NCI-H2107 treated with DMSO at 0.1 percent for 48 hours (cell line): ENCODE results near the gene UBN1.
"Not testable (repeated sequence)": the region's sequence is repeated elsewhere in the genome, so short reads cannot be mapped to it uniquely, and the experiment has no call there.

Source experiments
- DNase-seq: peaks from one replicate; lab custom pipeline; 2025; ENCODE audit not compliant: unreplicated experiment; lab: John Stamatoyannopoulos, UW

UBN1 gene

DNA sequence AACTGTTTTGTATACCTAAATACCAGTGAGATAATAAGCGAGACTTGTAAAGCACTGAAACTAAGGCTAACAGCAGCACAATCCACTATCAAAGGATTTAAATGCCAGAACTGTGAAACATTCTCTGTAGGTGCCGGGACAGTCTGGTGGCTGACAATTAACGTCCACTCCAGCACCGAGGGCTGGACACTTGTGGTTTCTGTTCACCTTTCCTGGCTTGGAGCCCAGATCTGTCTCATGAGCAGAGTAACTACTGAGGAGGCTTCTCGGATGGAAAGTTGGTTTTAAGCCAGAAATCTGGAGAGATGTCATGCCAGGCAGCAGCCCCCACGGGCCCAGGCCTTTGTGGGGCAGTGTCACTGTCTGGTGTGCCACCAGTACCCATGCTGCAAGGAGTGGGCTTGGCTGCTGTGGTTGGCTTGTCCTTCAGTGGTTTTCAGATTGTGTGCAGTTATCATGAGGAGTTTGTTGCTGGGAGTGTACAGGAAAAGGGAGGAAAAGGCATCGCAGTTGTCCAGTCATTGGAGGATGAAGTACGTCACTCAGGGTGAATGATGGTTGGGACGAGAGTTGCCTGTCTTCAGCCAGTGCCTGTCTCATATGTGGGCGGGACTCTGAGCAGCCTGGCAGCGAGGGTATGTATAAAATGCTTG is 35.5 kb downstream of the UBN1 start:
- peak; percentile 62 for DNase-seq

DNA sequence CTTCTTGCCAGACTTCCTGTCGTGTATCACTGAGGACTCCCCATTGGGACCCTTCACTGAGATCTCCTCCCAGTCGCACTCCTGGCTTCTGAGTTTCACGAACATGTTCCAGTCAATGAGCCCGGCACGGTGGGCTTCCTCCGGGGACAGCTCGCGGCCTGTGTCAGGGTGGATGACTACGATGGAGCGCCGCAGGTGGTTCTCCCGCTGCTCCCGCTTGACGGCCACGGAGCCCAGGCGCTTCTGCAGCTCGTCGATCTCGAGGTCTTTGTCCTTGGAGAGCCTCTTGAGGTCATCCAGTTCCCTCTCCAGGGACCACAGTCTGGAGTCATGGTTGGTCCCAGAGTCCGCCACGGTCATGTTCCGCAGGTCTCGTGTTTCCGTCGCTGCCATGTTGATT is 36.2 kb downstream of the UBN1 start:
- DNase-seq, result no peak

DNA sequence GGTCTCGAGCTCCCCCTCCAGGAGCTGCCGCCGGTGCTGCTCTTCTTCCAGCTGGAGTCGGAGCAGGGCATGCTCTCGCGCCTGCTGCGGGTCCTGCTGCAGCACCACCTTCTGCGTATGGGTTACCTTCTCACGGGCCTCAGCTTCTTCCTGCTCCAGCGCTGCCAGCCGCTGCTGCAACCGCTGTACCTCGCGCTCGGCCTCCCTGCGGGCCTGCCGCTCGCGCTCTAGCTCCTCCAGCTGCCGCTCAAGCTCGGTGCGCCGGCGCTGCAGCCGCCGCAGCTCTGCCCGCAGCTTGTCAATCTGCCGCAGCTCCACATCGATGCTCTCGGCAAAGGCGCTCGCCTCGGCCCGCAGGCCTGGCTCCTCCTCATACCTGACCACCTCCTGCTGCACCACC is 36.9 kb downstream of the UBN1 start:
- DNase-seq, result no peak

DNA sequence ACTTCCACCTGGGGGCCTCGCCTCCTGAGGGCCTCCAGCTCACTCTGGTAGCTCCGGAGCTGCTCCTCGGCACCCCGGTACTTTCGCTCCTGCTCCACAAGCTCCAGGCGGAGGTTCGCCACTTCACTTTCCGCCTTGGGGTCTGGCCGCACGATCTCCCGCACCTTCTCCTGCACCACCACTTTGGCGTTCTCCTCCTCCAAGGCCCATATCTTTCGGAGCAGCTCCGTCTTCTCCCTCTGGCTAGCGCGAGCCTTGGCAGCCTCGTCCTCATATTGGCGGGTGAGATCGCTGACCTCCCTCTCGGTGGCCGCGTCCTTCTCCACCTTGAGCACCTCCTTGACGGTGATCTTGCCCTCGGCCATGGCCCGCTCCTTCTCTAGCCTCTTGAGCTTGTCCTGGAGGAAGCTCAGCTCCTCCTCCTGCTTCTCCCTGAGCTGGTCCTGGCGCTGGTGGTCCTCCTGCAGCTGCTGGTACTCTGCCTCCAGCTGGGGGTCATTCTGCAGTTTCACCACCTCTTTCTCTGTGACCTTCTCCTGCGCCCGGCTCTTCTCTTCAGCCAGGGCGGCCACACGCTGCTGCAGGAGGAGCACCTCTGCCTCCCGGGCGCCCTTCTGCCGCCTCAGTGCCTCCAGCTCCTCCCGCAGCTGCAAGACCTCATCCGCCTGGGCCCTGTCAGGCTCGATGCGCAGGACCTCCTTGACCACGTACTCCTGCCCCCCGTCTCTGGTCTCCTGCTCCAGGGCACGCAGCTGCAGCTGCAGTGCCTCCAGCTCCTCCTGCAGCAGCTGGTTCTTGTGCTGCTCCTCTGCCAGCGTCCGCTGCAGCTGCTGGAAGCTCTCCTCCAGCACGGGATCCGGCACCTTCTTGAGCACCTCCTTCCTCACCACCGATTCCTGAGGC is 37.9 kb downstream of the UBN1 start:
- DNase-seq, result no peak

DNA sequence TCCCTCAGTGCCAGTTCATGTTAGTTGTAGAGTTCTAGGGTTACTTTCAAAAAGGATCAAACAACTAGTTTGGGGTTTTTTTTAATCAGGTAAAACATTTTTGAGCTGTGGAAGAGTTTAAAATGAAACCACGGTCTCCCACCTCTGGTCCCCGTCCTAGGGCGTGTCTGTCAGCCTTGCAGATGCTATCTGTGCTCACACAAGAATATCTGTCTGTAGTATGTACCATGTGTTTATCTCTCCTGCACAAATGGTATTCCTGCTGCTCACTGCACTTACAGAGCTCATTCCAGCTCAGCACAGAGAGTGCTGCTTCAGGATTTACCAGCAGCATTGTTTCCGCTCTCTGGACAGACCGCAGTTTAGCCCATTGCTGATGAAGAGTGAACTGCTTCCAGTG is 38.9 kb downstream of the UBN1 start:
- no peak for DNase-seq

DNA sequence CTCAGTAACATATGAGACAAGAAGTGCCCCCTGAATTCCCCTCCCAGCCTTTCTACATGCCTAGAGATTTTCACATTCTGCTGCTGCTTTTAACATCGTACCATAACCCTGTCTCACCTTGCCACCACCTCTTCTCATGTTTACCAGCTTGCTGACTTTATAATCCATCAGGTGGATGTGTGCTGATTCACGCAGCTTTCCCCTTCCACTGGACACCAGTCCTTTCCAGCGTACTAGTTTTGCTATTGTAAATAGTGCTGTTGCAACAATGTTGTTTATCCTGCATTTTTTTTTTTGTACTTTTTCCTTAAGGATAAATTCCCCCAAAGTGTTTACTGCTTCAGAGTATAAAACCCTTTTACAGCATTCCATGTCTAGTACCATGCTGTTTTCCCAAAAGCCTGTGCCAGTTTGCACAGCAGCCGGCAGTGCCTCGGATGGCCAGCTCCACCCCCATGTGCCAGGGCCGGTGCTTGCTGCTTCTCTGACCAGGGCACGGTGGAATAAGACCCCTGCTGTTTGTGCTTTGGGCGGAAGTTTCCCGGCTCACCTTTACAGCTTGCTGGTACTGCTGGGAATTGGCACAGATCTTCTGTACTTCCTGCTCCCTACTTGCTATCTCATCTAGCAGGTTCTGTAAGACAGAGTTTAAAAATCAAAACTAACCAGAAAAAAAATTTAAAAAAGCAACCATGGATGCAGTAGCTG is 41.3 kb downstream of the UBN1 start:
- no peak for DNase-seq

DNA sequence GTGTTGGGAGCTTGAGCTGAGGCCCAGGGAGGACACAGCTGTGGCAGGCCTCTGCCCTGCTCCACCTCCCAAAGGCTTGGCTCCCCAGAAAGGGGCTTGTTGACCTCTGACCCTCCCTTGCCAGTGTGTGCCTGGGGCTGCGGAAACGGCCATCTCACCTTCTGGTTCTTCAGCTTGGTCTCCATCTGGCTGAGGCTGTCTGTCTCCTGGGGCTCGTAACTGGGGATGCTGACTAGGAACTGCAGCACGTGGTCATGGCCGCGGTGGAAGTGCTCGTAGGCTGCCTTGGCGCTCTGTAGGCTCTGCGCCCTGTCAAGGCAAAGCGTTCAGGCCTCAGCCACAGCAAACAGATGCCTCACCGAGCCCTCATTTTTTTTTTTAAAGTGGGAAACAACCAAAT is 42.7 kb downstream of the UBN1 start:
- DNase-seq, result no peak

DNA sequence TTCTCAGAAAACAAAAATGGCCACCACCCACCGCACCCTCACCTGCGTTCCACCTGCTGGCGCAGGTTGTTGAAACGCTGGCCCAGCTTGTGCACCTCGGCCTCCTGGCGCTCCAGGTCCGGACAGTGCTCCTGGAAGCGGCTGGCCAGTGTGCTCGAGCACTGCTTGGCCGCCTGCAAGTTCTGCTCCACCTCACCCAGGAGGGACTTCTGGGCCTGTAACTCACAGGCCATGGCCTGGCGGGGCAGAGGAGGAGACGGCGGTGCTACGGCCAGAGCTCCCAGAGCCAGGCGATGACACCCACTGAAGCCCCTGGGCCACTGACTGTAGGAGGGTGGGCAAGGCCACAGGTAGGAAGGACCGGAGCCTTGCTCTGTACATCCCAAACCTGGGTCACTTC is 43.4 kb downstream of the UBN1 start:
- DNase-seq, result no peak

DNA sequence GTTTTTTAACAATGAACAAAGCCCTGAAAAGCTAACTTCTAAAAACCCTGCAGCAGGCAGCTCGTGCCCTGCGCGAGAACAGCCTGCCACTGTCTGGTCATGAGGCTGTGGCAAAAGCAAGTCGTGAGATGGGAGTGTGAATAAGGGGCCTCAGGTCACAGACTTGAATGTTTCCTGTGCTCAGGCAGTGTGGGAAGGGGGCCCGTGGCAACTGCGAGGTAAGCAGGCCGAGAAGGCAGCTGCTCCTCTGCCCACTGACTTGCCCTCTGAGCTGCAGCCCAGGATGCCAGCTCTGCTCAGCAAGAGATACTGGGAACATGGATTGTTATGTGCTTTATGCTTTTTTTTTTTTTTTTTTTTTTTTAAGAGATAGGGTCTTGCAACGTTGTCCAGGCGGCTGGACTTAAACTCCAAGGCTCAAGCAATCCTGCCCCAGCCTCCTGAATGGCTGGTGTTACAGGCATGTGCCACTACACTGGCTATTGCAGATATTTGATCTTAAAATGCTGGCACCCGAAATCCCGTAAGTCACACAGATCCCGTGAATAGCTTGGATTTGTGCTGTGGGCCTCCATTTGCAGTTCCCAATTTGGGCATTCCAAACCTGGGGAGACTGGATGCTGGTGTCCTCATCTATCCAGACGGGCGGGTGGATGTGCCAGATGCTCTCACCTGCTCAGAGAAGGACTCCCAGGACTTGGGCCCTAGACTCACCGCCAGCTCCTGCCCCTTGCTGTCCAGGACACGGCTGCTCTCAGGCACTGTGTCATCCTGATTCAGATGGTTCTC is 44.0 kb downstream of the UBN1 start:
- DNase-seq, result no peak

DNA sequence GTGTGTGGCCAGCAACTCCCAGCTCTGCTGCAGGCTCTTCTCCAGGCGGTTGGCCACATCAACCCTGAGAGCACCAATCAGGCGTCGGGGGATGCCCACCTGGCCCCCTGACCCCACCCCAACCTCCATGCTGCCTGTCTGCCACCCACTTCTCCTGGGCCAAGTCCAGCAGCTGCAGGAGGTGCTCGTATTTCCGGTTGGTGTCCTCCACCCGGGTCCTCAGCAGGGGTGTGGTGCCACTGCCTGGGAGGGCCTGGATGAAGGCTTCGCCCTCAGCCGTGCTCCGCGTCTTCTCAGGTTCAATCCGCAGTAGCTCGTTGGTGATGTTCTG is 44.6 kb downstream of the UBN1 start:
- no peak for DNase-seq

DNA sequence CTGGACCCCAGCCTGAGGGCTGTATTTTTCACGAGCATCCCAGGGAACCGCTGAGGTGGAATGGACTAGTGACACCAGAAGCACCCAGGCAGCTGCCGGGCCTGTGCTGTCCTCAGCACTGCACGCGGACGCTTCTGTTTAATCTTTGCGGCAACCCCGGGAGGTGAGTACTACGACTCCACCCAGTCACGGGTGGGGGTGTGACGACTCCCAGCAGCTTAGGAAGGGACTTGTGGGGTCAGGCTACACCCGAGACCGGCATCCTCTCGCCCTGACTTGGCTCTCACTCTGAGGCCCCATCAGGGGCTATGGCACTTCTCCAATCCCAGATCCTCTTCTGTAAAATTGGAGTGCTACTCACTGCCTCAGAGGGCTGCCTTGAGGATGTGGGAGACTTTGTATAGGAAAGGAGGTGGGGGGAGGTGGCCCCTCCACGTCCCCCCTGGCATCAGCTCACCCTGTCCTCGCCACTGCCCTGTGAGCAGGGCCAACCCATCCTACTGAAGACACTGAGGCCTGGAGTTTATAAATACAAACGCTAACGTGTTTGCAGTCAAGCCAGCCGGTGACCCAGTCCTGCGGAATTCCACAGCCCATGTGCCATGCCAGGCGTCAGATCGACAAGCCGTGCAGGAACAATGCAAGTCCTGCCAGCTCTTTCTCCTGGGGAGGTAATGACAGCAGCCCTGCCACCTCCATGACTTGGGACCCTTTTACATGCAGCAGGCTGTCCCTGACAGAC is 45.3 kb downstream of the UBN1 start:
- no peak for DNase-seq

DNA sequence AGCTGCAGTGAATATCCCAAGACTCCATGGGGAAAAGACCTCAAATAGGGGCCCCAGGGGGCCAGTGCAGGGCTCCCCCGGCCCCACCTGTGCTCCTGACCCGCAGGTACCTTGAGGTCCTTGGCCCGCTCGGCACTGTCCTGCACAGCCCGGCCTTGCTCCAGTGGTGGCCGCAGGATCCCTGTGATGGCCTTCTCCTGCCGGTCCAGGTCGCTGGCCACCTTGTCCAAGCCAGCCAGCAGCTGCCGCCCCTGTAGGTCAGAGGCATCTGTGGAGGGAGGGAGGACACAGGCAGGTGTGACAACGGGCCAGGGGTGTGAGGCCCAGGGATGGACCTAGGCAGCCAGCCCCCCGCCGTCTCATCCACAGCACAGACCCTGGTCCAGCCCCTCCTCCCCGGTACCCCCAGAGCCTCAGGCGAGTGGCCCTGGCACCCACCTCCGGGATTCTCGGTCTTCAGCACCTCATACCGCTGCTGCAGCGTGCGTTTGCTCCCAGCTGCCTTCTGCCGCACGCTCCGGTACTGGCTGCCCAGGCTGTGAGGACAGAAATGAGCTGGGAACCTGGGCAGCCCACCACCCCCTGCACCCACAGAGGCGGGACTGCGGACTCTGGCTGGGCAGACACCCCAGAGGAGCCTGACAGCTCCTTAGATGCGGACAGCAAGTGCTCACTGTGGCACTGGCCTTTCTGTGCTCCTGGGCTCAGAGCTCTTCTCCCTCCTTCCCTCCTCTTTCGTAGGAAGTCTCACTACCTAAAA is 46.0 kb downstream of the UBN1 start:
- DNase-seq, result no peak

DNA sequence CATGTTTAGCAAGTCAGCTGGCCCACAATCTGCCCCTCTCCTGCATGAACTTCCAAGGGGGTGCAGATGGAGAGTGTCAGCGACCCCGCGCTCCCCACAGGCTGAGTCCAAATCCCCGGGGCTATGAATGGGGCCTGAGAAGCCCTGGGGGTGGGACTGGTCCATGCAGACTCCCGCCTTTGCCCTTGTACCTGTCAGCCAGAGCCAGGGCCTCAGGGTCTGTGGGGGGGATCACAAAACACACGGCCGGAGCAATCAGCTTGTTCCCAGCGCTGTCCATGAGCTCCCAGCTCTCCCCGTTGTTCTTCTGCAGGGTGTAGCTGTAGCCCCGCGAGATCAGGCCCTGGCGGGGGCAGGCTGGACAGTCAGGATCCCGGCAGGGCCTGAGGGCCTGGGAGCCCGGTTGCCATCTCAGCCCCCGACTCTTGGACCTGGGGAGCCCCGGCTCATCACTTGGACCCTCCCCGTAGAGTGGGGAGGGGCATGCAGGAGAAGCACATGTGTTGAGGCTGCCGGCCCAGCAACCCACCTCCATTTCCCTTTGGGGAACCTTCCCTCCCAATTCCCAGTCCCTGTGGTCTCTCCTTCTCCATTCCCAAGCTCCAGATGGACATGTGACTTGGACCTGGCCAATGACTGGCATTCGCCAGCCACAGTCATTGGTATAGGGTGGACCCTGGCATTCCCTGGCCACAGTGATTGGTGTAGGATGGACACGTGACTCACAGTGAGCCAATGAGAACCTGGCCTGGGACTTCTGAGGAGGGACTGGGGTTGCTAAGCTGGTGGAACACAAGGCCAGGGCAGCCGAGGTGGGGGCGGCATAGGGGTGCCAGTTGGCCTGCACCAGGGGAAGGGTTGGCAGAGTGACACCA is 47.2 kb downstream of the UBN1 start:
- DNase-seq, result no peak

DNA sequence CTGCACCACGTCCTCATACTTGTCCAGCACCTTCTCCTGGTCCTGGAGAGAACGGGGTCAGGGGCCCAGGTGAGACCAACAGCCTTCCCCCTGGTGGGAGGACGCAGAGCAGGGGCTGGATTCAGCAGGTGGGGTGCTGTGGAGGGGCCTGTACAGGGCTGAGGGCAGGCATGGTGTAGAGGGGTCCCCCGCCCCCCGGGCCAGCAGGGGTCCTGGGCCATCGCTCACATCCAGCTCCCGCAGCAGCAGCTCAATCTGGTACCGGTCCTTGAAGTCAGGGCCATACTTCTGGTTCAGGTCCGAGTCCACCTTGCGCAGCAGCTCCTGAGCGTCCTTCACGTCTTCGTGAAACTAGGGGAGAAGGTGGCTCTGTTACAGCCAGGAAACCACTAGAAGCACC is 48.1 kb downstream of the UBN1 start:
- DNase-seq, result no peak

DNA sequence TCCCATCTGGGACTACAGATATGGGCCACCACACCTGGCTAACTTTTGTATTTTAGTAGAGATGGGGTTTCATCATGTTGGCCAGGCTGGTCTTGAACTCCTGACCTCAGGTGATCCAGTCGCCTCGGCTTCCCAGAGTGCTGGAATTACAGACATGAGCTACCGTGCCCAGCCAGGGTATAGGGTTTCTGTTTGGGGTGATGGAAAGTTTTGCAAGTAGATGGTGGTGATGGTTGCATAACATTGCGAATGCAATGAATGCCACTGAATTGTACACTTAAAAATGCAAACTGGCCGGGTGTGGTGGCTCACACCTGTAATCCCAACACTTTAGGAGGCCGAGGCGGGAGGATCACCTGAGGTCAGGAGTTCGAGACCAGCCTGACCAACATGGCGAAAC is 49.5 kb downstream of the UBN1 start:
- DNase-seq, result not testable (repeated sequence)

DNA sequence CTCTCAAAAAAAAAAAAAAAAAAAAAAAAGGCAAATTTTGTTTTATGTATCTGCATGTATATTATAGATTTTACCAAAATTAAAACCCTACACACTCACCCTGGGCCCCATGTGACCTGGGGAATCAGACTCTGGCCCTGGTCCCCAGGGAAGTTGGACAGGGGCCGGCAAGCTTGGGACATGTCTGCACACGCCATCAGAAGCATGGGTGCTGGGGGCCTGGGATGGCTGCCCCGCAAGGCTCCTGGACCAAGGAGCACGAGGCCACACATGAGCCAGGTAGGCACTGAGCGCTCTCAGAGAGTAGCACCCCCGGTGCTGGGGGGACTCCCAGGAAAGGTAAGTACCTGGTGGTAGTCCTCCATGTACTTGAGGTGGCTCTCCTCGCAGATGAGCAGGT is 50.0 kb downstream of the UBN1 start:
- no peak for DNase-seq

DNA sequence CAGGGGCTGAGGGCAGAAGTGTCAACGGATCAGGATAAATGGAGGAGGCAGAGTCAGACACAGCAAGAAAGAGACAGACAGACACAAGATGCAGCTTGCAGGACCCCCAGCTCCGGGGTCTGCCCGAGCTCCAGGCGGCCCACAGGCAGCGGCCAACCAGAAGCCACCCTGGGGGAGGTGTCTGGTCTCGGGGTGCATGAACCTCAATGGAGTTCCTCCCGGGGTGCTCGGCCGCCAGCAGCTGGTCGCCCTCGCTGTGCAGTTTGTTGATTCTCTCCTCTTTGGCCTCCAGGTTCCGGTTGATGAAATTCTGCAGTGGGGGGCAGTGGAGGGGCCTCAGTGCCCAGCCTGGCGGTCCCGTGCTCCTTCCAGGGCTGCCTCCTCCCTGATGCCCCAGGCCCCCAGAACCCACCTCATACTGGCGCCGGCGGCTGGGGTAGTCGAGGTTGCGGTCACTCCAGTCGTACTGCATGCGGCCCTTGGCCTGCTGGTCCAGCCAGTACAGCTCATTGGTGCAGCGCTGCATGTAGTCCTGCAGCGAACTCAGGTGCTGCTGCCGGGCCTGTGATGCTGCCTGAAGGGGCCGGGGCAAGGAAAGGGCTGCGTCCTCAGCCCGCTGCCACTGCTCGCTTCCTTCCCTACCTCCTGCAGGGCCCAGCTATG is 51.7 kb downstream of the UBN1 start:
- no peak for DNase-seq

DNA sequence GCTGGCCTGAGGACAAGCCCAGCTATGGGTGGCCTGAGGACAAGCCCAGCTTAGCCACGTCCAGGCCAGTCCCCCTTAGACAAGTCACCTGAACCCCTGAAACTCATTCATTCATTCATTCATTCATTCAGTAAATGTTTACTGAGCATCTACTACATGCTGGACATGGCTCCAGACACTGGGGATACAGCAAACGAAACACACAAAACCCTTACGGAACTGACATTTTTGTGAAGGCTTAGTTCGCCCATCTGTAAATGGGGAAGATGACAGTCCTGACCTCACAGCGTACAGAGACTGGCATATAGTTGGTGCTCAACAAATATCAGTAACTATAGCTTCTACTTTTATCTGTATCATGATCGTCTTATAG is 52.2 kb downstream of the UBN1 start:
- DNase-seq, result no peak

DNA sequence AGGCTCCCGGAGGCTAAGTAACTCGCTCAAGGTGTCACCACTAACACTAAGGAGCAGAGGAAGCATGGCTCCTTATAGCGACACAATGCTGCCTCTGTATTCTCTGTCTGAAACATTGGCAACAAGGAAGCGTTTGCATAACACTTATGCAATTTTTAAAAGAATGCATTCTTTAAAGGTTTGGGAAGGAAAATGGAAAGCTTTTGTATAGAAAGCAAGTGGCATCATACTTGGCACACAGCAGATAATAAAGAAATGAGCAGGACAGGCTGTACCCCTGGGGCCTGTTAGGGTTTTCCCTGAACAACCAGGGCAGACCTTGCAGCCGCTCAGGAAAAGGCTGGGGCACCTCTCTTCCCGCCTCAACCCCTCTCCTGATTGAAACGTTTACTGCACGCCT is 52.8 kb downstream of the UBN1 start:
- DNase-seq, result no peak
